Neural cell (in vitro differentiated cells): ENCODE results near the gene ZNF148.
A peak's percentile ranks its signal among the peaks of the same experiment; 100 is the strongest.

Experiments used
- CTCF ChIP-seq: fragments of 450-650 bp; IDR thresholded peaks from 2 replicates; pipeline ENCODE4 v1.5.1; 2014; ENCODE audit warnings: antibody characterized with exemption, mild to moderate bottlenecking, moderate library complexity; ENCODE audit not compliant: poor library complexity, severe bottlenecking
- EZH2 ChIP-seq: fragments of 200-600, 300-800 bp; shearing (Covaris generic), sonication (generic); IDR thresholded peaks from 2 replicates; pipeline ENCODE4 v1.6.1; 2014; ENCODE audit warnings: antibody characterized with exemption, low read length, borderline replicate concordance, mild to moderate bottlenecking; ENCODE audit not compliant: insufficient read depth, poor library complexity, severe bottlenecking
- TF ChIP-seq, protein P1 (sequence below): IDR thresholded peaks from 2 replicates; pipeline ENCODE4 v1.6.1; 2012; ENCODE audit warnings: borderline replicate concordance

GRCh38 chr3:125374501-125374995, 577 bp downstream of the ZNF148 start:
- TF ChIP-seq CTCF (no peak), EZH2 (no peak)
- TF ChIP-seq, protein P1, sequence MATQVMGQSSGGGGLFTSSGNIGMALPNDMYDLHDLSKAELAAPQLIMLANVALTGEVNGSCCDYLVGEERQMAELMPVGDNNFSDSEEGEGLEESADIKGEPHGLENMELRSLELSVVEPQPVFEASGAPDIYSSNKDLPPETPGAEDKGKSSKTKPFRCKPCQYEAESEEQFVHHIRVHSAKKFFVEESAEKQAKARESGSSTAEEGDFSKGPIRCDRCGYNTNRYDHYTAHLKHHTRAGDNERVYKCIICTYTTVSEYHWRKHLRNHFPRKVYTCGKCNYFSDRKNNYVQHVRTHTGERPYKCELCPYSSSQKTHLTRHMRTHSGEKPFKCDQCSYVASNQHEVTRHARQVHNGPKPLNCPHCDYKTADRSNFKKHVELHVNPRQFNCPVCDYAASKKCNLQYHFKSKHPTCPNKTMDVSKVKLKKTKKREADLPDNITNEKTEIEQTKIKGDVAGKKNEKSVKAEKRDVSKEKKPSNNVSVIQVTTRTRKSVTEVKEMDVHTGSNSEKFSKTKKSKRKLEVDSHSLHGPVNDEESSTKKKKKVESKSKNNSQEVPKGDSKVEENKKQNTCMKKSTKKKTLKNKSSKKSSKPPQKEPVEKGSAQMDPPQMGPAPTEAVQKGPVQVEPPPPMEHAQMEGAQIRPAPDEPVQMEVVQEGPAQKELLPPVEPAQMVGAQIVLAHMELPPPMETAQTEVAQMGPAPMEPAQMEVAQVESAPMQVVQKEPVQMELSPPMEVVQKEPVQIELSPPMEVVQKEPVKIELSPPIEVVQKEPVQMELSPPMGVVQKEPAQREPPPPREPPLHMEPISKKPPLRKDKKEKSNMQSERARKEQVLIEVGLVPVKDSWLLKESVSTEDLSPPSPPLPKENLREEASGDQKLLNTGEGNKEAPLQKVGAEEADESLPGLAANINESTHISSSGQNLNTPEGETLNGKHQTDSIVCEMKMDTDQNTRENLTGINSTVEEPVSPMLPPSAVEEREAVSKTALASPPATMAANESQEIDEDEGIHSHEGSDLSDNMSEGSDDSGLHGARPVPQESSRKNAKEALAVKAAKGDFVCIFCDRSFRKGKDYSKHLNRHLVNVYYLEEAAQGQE: peak; percentile 89
